Epithelial cell of esophagus (primary cell): ENCODE measurements around the gene RNF20.
"Not testable (repeated sequence)": the region's sequence is repeated elsewhere in the genome, so short reads cannot be mapped to it uniquely, and the experiment has no call there.

Experiments used
- DNase-seq: peaks from one replicate; pipeline ENCODE4 v3.0.0; 2010; ENCODE audit warnings: low read depth
- H3K4me3 ChIP-seq: 2 replicates; pipeline ENCODE4 v1.5.1; 2011; ENCODE audit warnings: mild to moderate bottlenecking, low read length, control low read depth
- CTCF ChIP-seq: IDR thresholded peaks from 2 replicates; pipeline ENCODE4 v1.5.1; 2011; ENCODE audit warnings: low read depth, mild to moderate bottlenecking, low read length, control low read depth, inconsistent platforms; ENCODE audit not compliant: insufficient read depth; ENCODE audit errors: missing control alignments

RNF20 gene

DNA sequence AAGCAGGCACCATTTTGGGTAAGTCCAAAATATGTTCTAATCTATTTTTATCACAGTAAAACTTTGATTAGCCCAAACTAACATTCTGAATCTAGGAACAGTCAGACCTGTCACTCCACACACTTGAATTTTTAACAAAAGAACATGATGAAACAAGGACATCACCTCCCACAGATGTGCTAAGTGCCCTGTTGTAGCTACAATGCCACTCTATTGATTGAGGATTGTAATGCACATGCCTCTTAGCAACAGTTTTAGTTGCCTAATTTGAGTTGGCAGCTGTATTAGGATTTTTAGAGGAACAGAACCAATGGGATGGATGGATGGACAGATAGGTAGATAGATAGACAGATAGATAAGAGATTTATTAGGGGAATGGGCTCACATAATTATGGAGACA, 20.3 kb upstream of the RNF20 start:
- no peak overlapping the region for H3K4me3 ChIP-seq
- no peak for DNase-seq
- TF ChIP-seq CTCF = no peak

GRCh38 chr9:101514071-101514470, 19.6 kb upstream of the RNF20 start:
- peak; percentile 44 for DNase-seq
- H3K4me3 ChIP-seq = no peak overlapping the region
- TF ChIP-seq CTCF = no peak

- DNase-seq = no peak
- TF ChIP-seq CTCF = no peak
- no peak overlapping the region for H3K4me3 ChIP-seq
Observed at GRCh38 chr9:101516655-101517054, 17.0 kb upstream of the RNF20 start.

GRCh38 chr9:101518489-101518888, 15.2 kb upstream of the RNF20 start:
- not testable (repeated sequence) for DNase-seq, H3K4me3 ChIP-seq

- H3K4me3 ChIP-seq = no peak overlapping the region
- no peak for TF ChIP-seq CTCF
- DNase-seq = no peak
Observed at GRCh38 chr9:101524371-101524770, 9.3 kb upstream of the RNF20 start.

- TF ChIP-seq CTCF = no peak
- H3K4me3 ChIP-seq = no peak overlapping the region
- DNase-seq = peak; percentile 79
Observed at GRCh38 chr9:101527066-101527465, 6.6 kb upstream of the RNF20 start.

DNA sequence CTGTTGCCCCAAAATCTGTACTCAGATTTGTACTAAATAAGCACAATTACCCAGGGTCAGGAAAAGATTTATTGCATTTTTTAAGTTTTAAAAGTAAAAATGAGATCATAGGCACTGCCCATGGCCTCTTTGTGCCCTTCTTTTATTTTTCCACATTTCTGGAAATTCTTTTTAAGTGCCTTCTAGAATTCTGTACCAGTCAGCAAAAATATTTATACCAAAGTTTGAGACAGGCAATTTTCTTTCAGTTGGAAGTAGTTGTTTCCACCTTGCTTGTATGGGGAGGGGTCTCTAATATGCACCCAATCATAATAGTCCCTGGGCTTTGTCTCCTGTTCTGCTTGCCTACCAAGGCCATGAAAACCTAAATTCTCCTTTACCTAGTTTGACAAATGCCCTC, 5.6 kb upstream of the RNF20 start:
- no peak for DNase-seq
- TF ChIP-seq CTCF = no peak

More for the DNA sequence above, 5.6 kb upstream of the RNF20 start:
- H3K4me3 ChIP-seq = no peak overlapping the region
